GM18951 (cell line): ENCODE data around the gene TCF7.

ENCODE experiments used
- POLR2A ChIP-seq: IDR thresholded peaks from 4 replicates; pipeline ENCODE4 v1.6.1; 2011; ENCODE audit warnings: mild to moderate bottlenecking; ENCODE audit not compliant: insufficient read length, insufficient read depth; ENCODE audit errors: extremely low read depth
- in situ Hi-C: fragments of 300-500 bp; cut with MboI; formaldehyde crosslinking; loops from one replicate; pipeline ENCODE4 v1.12.0; 2022; ENCODE audit warnings: low sequenced_read_pairs, mixed read lengths, inconsistent platforms; ENCODE audit not compliant: unreplicated experiment

The TCF7 gene

DNA sequence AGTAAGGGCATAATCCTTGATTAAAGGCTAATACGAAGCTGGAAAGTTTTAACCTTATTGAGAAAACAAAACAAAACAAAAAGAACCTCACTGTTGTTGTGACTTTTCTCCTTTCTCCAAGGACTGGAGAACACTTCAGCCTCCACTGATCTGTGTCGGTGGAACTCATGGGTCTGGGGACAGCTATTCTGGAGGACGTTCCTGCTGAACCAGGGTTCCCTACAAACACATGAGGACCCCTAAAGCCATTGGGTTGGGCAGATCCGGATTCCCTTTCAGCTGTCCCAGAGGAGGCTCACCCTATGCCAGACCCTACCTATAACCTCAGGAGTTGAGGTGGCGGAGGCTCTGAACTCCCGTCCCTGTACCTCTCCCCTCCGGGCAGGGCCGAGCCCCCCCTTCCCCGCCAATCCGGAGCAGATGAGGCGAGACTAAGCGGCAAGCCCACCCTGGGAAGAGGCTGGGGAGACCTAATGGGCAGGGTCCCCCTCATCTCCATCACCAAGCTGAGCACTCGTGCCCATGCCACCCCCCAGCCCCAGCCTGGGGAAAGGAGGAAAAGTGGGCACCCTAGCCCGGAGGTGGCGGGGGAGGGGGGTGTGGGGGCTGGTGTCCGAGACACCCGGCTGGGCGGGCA is 1.6 kb upstream of the TCF7 start:
- TF ChIP-seq POLR2A, result no peak
- in situ Hi-C loops, result no loop called here

DNA sequence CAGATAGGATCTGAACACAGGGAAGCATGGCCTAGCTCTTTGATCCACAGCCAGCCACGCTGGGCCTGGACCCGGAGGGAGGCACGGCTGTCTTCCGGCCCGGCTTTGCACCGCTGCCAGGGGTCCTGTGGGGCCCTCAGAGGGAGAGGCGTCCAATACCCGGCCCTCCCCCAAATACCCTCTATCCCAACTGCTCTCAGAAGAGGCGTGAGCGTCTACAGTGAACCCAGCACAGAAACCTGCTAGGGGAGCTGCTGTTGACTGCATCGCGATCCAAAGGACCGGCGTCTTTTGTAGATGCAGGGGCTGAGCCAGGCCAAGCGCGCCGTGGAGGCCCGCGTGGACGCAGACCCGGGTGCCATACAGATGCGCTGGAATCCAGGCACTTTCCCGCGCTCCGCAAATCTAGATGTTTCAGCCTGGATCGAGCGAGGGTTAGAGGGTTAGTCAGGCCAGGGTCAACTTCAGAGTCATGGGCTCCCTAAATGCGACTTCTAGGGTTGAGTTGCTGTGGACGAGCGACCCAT is 1.1 kb upstream of the TCF7 start:
- no peak for TF ChIP-seq POLR2A
- in situ Hi-C loops, result no loop called here

DNA sequence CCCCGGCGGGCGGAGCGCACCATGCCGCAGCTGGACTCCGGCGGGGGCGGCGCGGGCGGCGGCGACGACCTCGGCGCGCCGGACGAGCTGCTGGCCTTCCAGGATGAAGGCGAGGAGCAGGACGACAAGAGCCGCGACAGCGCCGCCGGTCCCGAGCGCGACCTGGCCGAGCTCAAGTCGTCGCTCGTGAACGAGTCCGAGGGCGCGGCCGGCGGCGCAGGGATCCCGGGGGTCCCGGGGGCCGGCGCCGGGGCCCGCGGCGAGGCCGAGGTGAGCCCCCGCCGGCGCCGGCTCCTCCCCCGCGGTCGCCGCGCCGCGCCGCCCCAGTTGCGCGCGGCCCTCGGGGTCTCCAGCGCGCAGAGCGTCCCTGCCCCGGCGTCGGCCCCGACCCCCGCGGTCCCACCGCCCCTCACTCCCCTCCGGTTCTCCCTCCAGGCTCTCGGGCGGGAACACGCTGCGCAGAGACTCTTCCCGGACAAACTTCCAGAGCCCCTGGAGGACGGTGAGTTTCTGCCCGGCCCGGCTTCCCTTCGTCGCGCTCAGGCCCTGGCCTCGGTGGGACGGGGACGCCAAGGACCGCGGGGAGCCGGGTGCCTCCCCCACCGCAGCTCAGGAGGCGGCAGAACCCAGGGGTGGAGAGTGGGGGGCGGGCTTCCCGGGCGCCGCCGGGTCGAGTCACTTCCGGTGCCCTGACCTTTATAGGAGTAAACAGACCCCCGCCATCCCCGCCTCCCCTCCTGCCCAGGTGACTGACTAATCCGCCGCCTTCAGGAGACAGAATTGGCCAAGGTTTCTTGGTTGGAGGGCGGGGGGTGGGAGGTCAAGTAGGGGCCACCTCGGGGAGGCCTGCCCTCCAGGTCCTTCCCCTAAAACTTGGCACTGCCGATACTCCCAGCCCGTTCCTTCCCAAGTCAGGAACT is 665 bp downstream of the TCF7 start:
- no peak for TF ChIP-seq POLR2A
- in situ Hi-C loops, result no loop called here

DNA sequence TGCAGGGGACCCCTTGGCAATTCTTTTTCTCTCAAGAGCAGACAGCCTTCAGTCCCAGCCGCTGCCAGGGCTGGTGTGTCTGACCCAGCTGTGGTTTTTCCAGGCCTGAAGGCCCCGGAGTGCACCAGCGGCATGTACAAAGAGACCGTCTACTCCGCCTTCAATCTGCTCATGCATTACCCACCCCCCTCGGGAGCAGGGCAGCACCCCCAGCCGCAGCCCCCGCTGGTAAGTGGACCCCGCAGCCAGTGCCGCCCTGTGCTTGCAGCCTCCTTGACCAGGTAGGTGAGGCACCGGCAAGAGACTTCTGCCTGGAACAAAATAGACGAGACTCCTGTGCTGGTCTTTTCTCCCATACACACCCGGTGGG is 1.3 kb downstream of the TCF7 start:
- in situ Hi-C loops, result no loop called here
- TF ChIP-seq POLR2A, result no peak

DNA sequence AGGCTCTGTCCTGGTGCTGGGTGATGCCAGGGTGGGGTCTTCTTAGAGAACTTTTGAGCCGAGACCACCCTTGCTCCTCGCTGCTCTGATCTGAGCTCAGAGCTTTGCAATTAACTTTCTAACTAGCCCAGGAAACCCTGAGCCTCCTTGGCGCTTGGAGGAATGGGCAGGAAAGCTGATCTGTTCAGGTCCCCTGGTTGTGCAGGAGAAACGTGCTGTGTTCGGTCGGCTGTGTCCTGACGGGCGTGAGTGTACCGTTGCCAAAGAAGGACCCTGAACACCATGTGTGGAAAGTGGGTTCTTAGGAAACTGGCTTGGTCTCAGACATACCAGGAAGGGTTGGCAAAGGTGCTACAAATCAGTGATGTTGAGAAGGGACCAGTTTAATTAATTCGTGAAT is 1.8 kb downstream of the TCF7 start:
- no peak for TF ChIP-seq POLR2A
- in situ Hi-C loops, result no loop called here

DNA sequence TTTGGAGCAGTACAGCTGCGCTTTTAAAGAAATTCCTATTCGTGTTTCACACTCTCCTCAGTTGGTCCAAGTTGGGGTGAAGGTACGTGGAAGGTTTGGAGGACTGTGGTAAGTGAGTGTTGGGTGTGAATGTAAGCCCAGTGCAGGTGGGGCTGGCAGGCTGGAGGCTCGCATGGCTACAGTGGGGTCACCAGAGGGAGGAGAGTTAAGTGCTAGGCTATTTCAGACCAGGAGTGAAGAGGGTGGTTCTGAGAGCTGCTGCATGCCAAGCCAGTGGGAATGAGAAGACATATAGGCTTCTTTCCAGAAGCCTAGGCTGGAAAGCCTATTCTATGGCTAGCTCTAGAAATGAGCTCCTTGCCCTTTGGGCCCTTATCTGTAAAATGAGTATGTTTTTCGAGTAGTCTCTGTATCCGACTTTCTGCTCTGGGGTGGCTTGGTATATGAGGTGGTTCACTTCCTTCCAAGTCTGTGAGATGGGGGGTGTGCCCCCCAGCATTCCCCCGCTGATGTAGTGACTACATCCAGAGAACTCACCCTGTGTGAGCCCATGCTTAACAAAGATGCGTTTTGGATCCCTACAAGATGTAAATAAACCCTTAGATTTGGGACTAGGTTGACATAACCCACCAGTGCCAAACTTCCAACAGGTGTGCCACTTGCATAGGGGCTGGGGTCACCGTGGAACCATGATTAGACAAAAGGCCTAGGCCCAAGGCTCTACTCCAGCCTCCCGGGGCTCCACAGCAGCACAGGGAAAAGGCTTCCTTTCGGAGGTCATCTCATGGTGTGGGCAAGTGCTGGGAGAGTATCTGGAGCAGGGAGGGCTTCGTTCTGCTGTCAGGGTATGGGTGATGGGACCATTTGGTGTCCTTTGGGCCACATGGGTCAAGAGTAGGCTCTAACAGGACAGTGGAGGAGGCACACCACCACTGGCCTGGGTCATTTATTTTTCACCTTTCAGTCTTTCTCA is 2.6 kb downstream of the TCF7 start:
- TF ChIP-seq POLR2A, result no peak
- in situ Hi-C loops, result no loop called here

DNA sequence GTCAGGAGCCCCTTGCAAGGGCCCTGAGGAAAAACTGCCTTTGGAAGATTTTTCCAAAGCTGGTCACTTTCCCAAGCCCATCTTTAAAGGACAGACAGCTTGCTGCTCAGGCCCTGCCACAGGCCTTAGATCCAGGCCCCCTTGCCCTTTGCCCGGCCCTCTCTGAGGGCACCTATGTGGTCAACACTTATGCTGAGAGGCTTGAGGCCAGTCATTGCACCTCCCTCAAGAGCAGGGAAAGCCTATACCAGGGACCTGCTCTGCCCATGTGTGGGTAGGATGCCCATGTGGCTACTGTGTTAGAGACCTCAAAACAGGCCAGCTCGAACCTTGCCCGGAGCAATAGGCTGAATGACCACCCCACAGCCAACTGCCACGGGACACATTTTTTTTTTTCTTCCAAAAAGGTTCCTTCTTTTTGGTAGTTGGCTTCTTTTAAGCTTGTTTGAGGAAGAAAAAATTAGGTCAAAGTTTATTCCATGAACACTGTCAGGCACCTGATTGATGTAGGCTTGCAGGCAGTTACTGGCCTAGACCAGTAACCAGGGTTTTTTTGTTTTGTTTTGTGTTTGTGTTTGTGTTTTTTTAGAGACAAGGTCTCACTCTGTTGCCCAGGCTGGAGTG is 3.8 kb downstream of the TCF7 start:
- in situ Hi-C loops, result no loop called here
- no peak for TF ChIP-seq POLR2A

DNA sequence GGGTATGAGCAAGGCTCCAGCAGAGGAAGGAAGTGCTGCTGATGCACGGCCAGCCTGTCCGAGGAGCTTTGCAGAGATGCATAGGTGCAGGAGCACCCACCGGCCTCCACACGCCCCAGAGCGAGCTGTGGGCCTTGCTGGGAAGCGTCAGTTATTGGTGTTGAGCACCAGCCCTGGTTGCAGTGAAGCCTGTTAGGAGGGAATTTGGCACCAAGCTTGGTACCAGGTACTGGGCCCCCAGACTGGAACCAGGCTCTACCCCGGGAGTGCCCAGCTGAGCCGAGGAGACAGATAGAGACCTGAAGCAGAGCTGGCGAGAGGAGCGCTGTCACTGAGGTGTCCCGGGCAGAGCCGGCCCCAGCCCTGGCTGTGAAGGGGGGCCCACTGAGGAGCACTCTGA is 5.2 kb downstream of the TCF7 start:
- no peak for TF ChIP-seq POLR2A
- in situ Hi-C loops, result no loop called here

DNA sequence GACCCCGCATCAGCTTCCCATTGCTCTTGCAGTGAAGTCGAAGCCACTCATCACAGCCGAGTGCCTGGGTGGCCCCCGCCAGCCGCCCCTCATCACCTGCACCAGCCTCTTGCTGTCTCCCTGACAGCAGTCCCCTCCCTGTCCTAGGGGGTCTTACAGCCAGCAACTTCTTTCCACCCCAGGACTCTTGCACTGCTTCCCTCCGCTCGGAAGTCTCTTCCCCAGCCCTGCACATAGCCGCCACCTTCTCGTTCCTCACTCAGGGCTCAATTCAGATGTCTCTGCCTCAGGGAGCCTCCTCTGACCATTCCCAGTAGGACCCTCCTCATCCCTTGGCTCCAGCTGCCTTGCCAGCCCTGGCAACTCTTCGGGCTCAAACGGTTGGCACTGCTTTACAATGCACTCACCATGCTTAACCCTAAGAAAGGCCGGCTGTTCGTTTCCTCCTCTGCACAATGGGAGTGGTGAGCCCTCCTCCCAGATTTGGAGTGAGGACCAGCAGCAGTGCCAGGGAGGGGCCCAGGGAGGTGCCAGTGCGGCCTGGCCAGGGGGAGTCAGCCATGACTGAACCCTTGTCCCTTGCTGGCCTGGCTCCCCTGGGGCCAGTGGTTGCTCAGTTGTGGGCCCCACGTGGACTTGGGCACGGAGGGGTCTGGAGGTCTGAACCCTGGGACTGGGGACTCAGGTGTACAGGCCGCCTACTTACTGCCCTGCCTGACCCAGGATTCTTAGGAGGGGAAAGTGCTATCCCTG is 6.1 kb downstream of the TCF7 start:
- TF ChIP-seq POLR2A, result no peak
- in situ Hi-C loops, result no loop called here

DNA sequence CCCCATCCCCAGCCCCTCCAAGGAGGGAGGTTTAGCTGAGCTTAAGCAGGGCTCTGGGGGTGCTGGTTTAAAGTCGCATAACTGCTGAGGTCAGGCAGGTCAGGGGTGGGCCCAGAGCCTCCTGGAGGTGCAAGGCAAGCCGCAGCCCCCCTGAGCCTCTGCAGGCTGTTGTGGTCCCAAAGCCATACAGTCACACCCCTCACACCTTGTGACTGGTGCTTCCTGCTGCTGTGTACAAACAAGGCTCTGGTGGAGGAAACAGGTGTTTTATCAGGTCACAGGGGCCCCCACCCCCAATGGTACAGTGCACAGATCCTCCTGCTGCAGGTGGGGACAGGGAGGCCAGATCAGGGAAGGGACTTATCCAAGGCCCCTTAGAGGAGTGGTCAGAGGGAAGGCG is 8.0 kb downstream of the TCF7 start:
- in situ Hi-C loops, result no loop called here
- TF ChIP-seq POLR2A, result no peak

DNA sequence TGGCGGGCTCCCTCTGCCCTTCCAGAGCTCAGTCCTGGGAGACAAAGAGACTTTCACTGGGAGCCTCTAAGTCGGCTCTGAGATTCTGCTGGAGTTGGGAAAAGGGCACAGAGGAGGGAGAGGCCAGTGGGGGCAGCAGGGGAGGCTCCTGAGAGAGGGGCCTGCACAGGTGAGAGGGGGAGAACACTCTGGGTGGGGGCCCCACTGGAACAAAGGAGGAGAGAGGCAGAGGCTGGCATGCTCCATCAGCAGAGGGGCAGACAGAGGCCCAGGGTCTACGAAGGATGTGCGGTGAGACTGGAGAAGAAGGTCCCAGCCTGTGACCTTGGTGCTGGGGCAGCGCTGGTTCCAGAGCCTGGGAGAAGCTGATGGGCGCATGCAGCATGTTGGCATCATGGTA is 8.9 kb downstream of the TCF7 start:
- TF ChIP-seq POLR2A, result no peak
- in situ Hi-C loops, result no loop called here

DNA sequence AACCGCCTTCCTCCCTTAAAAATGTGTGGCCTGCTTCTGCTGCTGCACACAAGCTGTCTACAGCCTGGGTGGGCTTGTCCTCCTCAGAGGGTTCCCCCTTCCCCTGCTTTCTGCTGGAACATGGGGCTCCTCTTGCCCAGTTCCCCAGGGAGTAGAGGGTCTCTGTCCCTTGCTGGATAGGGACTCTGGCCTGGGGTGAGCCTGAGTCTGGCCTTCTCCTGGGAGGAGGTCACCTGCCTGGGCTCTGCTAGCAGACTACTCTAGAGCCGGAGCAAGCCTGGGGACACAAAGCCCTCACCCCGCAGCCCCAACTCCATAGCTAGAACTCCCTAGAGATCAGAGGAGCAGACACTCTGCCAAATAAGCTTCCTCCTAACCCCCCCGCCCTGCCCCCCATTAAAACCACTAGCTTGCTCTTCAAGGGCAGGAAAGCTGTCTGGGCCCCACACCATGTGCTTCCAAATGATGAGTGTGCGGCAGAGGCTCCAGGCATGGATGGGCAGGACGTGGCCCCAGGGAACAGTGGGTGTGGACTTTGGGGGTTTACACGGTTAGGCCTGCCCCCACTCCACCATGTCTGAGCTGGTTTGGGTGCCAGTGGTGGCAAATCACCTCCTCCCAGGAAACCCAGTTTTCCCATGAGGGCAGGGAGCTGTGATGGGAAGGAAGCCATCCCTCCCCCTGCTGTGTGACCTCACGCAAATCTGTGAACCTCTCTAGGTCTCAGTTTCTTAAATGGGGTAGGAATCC is 10.0 kb downstream of the TCF7 start:
- no peak for TF ChIP-seq POLR2A
- in situ Hi-C loops, result no loop called here
